Esophagus muscularis mucosa (tissue), 4 donors: ENCODE data around the gene ACP4.

Source experiments
- EP300 ChIP-seq: sonication (generic); formaldehyde crosslinking; IDR thresholded peaks from one replicate; pipeline ENCODE4 v1.6.1; 2017; ENCODE audit warnings: antibody characterized with exemption
- POLR2A ChIP-seq: fragments of 450-650 bp; IDR thresholded peaks from one replicate; pipeline ENCODE4 v1.6.1; 2017; ENCODE audit warnings: antibody characterized with exemption, moderate library complexity, mild to moderate bottlenecking, low read depth
- POLR2AphosphoS5 ChIP-seq, 2 donors: sonication (generic); formaldehyde crosslinking; IDR thresholded peaks; one replicate each; pipeline ENCODE4 v1.6.1; 2017; ENCODE audit warnings: antibody characterized with exemption in 2 of 2
- TF ChIP-seq, protein P1 (sequence below), 3 experiments: fragments of 200-600 bp in 2 of 3; fragments of 450-650 bp in 1 of 3; sonication (generic) in 2 of 3; IDR thresholded peaks; one replicate each; pipeline ENCODE4 v1.5.1; 2017 to 2019; ENCODE audit warnings: antibody characterized with exemption in 3 of 3, mild to moderate bottlenecking in 2 of 3, moderate library complexity in 1 of 3

DNA sequence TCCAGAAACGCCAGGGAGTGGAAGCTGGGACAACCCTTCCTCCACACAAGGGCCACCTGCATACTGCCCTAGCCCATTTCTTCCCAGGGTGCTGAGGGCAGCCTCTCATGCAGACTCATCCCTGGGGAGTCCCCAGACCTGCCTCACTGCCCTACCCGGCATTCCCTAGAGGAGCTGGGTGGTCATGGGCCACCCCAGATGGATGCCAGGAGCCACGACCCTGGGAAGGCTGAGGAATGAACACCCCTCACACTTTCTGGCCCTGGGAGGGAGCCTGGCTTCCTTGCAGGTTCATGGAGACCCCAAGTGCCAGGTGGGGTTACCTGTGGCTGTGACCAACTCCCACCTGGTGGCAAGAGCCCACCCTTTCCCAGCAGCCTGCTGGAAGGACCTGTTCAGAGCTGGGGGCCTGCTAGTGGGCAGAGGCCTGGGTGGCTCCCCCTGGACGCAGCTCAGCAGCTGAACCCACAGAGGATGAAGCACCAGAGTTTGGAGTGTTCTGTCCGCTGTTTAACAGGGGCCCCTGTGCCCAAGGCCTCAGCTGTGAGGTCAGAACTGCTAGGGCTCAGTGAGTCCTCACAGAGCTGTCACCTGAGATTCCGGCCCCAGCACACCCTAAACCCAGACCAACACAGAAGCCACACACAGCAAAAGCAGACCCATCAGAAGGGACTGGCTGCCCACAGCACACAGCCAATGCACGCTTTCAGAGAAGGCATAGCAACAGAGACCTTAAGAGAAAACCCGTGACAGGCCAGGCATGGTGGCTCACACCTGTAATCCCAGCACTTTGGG lies 6.6 kb downstream of the ACP4 start:
- TF ChIP-seq EP300 = no peak
- TF ChIP-seq, protein P1, sequence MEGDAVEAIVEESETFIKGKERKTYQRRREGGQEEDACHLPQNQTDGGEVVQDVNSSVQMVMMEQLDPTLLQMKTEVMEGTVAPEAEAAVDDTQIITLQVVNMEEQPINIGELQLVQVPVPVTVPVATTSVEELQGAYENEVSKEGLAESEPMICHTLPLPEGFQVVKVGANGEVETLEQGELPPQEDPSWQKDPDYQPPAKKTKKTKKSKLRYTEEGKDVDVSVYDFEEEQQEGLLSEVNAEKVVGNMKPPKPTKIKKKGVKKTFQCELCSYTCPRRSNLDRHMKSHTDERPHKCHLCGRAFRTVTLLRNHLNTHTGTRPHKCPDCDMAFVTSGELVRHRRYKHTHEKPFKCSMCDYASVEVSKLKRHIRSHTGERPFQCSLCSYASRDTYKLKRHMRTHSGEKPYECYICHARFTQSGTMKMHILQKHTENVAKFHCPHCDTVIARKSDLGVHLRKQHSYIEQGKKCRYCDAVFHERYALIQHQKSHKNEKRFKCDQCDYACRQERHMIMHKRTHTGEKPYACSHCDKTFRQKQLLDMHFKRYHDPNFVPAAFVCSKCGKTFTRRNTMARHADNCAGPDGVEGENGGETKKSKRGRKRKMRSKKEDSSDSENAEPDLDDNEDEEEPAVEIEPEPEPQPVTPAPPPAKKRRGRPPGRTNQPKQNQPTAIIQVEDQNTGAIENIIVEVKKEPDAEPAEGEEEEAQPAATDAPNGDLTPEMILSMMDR (IDR thresholded peaks at IDR 0.05) = no peak
- TF ChIP-seq POLR2A = no peak
- TF ChIP-seq POLR2AphosphoS5 (IDR thresholded peaks at IDR 0.05) = no peak
